Vagina (tissue), 2 donors: ENCODE results near the gene AP1S3.

ENCODE experiments used
- POLR2A ChIP-seq, 2 donors: fragments of 450-650 bp; IDR thresholded peaks; one replicate each; pipeline ENCODE4 v1.6.1; 2017; ENCODE audit warnings: antibody characterized with exemption in 2 of 2, mild to moderate bottlenecking in 2 of 2, moderate library complexity in 2 of 2
- TF ChIP-seq, protein P1 (sequence below), 3 experiments: fragments of 450-650 bp in 2 of 3; fragments of 200-600 bp in 1 of 3; sonication (generic) in 1 of 3; IDR thresholded peaks; one replicate each; pipeline ENCODE4 v1.5.1; 2017 to 2019; ENCODE audit warnings: antibody characterized with exemption in 3 of 3, mild to moderate bottlenecking in 2 of 3, moderate library complexity in 2 of 3

DNA sequence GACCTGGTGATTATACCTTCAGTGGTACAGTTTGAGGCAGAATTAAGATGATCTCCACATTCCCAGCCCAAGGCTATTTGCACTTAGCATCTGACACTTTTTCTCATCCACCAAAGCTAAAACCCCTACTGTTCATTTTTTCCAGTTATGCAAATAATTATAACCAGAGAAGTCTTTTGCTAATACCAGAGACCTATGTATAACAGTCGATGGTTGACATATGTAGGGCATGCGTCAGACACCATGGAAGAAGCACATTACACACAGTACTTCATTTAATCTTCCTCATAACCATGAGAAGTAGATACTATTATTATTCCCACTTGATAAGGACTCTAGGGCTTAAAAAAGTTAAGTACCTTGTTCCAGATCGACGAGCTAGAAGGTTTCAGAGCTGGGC is 36.5 kb downstream of the AP1S3 start:
- no peak for TF ChIP-seq POLR2A (IDR thresholded peaks at IDR 0.05)
- TF ChIP-seq, protein P1, sequence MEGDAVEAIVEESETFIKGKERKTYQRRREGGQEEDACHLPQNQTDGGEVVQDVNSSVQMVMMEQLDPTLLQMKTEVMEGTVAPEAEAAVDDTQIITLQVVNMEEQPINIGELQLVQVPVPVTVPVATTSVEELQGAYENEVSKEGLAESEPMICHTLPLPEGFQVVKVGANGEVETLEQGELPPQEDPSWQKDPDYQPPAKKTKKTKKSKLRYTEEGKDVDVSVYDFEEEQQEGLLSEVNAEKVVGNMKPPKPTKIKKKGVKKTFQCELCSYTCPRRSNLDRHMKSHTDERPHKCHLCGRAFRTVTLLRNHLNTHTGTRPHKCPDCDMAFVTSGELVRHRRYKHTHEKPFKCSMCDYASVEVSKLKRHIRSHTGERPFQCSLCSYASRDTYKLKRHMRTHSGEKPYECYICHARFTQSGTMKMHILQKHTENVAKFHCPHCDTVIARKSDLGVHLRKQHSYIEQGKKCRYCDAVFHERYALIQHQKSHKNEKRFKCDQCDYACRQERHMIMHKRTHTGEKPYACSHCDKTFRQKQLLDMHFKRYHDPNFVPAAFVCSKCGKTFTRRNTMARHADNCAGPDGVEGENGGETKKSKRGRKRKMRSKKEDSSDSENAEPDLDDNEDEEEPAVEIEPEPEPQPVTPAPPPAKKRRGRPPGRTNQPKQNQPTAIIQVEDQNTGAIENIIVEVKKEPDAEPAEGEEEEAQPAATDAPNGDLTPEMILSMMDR (IDR thresholded peaks at IDR 0.05): no peak
